Measurements from ENCODE around the gene SP2. TPM values are rescaled to one million over a fixed set of nuclear protein-coding genes. Genes with fewer than 3 reads are reported as not detected.

Gene SP2
- total RNA-seq, 2 donors from 2014 or later: 12.8 to 13.4 TPM

GRCh38 chr17:47942096-47942510, 46.1 kb downstream of the SP2 start:
- no peak overlapping the region for H3K27ac Mint-ChIP-seq
- peaks cover 19% of the 10 kb centered on the region for H3K27me3 Mint-ChIP-seq (ENCODE audit: insufficient read depth)
- no peaks in the 10 kb centered on the region for H3K4me1 Mint-ChIP-seq
- peaks cover 11% of the 10 kb centered on the region for H3K36me3 ChIP-seq (ENCODE audit: control insufficient read depth, insufficient read depth, low read length)
- TF ChIP-seq, protein P1, sequence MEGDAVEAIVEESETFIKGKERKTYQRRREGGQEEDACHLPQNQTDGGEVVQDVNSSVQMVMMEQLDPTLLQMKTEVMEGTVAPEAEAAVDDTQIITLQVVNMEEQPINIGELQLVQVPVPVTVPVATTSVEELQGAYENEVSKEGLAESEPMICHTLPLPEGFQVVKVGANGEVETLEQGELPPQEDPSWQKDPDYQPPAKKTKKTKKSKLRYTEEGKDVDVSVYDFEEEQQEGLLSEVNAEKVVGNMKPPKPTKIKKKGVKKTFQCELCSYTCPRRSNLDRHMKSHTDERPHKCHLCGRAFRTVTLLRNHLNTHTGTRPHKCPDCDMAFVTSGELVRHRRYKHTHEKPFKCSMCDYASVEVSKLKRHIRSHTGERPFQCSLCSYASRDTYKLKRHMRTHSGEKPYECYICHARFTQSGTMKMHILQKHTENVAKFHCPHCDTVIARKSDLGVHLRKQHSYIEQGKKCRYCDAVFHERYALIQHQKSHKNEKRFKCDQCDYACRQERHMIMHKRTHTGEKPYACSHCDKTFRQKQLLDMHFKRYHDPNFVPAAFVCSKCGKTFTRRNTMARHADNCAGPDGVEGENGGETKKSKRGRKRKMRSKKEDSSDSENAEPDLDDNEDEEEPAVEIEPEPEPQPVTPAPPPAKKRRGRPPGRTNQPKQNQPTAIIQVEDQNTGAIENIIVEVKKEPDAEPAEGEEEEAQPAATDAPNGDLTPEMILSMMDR (conservative IDR thresholded peaks at IDR 0.05): no peak
- H3K4me1 ChIP-seq (ENCODE audit: control insufficient read depth, insufficient read depth, low read length): no peaks in the 10 kb centered on the region
- H3K36me3 Mint-ChIP-seq (ENCODE audit: low read depth): peaks cover 1% of the 10 kb centered on the region
- H3K9me3 Mint-ChIP-seq: peaks cover 5% of the 10 kb centered on the region
- H3K27ac ChIP-seq (ENCODE audit: low read depth, low read length): no peak overlapping the region
- WGBS, 2 experiments (ENCODE audit: insufficient coverage in 1 of 2, insufficient read length in 1 of 2): 36 to 43% methylated on average over 2 to 5 of the region's 5 CpGs
- peak overlapping the region; percentile 49 for H3K9ac ChIP-seq (ENCODE audit: extremely low read depth, low read length, poor library complexity, severe bottlenecking)
- peak overlapping the region; percentile 94 for H3K4me3 ChIP-seq (ENCODE audit: low read length)
- H3K4me3 Mint-ChIP-seq: peak overlapping the region; percentile 57
- peaks cover 3% of the 10 kb centered on the region for H3K27me3 ChIP-seq (ENCODE audit: control insufficient read depth, insufficient read depth, low read length, poor library complexity, severe bottlenecking)
- H3K9me3 ChIP-seq (ENCODE audit: control insufficient read depth, low read length): no peaks in the 10 kb centered on the region
- no peak for DNase-seq

DNA sequence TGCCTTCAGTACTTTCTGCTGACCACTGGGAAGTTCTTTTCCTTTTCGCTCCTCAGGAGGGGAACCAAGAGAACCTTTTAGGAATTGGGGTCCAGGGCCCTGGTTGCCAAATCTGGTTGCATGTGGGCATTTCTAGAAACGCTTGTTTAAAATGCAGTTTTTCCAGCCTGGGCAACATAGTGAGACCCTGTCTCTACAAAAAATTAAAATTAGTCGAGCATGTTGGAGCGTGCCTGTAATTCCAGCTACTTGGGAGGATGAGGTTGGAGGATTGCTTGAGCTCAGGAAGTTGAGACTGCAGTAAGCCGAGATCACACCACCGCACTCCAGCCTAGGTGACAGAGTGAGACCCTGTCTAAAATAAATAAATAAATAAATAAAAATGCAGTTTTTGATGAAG, 46.5 kb downstream of the SP2 start:
- Mint-ChIP-seq H3K4me1 (no peaks in the 10 kb centered on the region), H3K36me3 (ENCODE audit: low read depth) (peaks cover 1% of the 10 kb centered on the region), H3K4me3 (peak overlapping the region; percentile 57), H3K27me3 (ENCODE audit: insufficient read depth) (peaks cover 19% of the 10 kb centered on the region), H3K27ac (no peak overlapping the region), H3K9me3 (peaks cover 5% of the 10 kb centered on the region)
- 79 to 98% methylated on average over 4 to 6 of the region's 6 CpGs for WGBS, 2 experiments (ENCODE audit: insufficient coverage in 1 of 2, insufficient read length in 1 of 2)
- H3K27me3 ChIP-seq (ENCODE audit: control insufficient read depth, insufficient read depth, low read length, poor library complexity, severe bottlenecking): peaks cover 3% of the 10 kb centered on the region
- TF ChIP-seq, protein P1 (conservative IDR thresholded peaks at IDR 0.05): no peak
- no peaks in the 10 kb centered on the region for H3K9me3 ChIP-seq (ENCODE audit: control insufficient read depth, low read length)
- no peak for DNase-seq
- H3K27ac ChIP-seq (ENCODE audit: low read depth, low read length): no peak overlapping the region
- H3K4me1 ChIP-seq (ENCODE audit: control insufficient read depth, insufficient read depth, low read length): no peaks in the 10 kb centered on the region
- peaks cover 11% of the 10 kb centered on the region for H3K36me3 ChIP-seq (ENCODE audit: control insufficient read depth, insufficient read depth, low read length)
- H3K4me3 ChIP-seq (ENCODE audit: low read length): peak overlapping the region; percentile 94
- no peak overlapping the region for H3K9ac ChIP-seq (ENCODE audit: extremely low read depth, low read length, poor library complexity, severe bottlenecking)

GRCh38 chr17:47945080-47945479, 49.0 kb downstream of the SP2 start:
- H3K9me3 Mint-ChIP-seq: peaks cover 5% of the 10 kb centered on the region

More at GRCh38 chr17:47945080-47945479, 49.0 kb downstream of the SP2 start:
- H3K4me3 Mint-ChIP-seq: no peak overlapping the region
- 91 to 95% methylated on average over 8 of the region's 8 CpGs for WGBS, 2 experiments (ENCODE audit: insufficient coverage in 1 of 2, insufficient read length in 1 of 2)
- Histone ChIP-seq H3K4me1 (ENCODE audit: control insufficient read depth, insufficient read depth, low read length) (no peaks in the 10 kb centered on the region), H3K9me3 (ENCODE audit: control insufficient read depth, low read length) (no peaks in the 10 kb centered on the region), H3K9ac (ENCODE audit: extremely low read depth, low read length, poor library complexity, severe bottlenecking) (no peak overlapping the region), H3K27me3 (ENCODE audit: control insufficient read depth, insufficient read depth, low read length, poor library complexity, severe bottlenecking) (peaks cover 3% of the 10 kb centered on the region), H3K36me3 (ENCODE audit: control insufficient read depth, insufficient read depth, low read length) (peaks cover 14% of the 10 kb centered on the region), H3K27ac (ENCODE audit: low read depth, low read length) (no peak overlapping the region), H3K4me3 (ENCODE audit: low read length) (no peak overlapping the region)
- H3K4me1 Mint-ChIP-seq: peaks cover 5% of the 10 kb centered on the region
- DNase-seq: no peak
- peaks cover 13% of the 10 kb centered on the region for H3K27me3 Mint-ChIP-seq (ENCODE audit: insufficient read depth)
- H3K36me3 Mint-ChIP-seq (ENCODE audit: low read depth): peaks cover 1% of the 10 kb centered on the region
- TF ChIP-seq, protein P1 (conservative IDR thresholded peaks at IDR 0.05): no peak
- H3K27ac Mint-ChIP-seq: no peak overlapping the region

Measured in endodermal cell (in vitro differentiated cells).